HCT116 (cell line): ENCODE measurements around the gene RPS15A.

Experiments used
- CBX3 ChIP-seq: IDR thresholded peaks from 2 replicates; pipeline ENCODE4 v1.6.1; 2012; ENCODE audit warnings: low read depth
- FOSL1 ChIP-seq: IDR thresholded peaks from 2 replicates; pipeline ENCODE4 v1.6.1; 2012; ENCODE audit warnings: low read depth
- POLR2AphosphoS5 ChIP-seq: IDR thresholded peaks from 2 replicates; pipeline ENCODE4 v1.6.1; 2011; ENCODE audit warnings: mild to moderate bottlenecking, low read depth, low read length, moderate library complexity
- TF ChIP-seq, protein P1 (sequence below), 3 experiments: fragments of 200-600 bp in 1 of 3; sonication (generic) in 1 of 3; IDR thresholded peaks in 2 of 3; conservative IDR thresholded peaks in 1 of 3; 2 replicates each; pipeline ENCODE4 v1.5.1; 2012 to 2017; ENCODE audit warnings: low read depth in 2 of 3, low read length in 2 of 3, antibody characterized with exemption in 1 of 3, borderline replicate concordance in 1 of 3, control low read depth in 1 of 3, mild to moderate bottlenecking in 1 of 3, mixed read lengths in 1 of 3, mixed run types in 1 of 3, moderate library complexity in 1 of 3; ENCODE audit not compliant: insufficient read depth in 1 of 3

DNA sequence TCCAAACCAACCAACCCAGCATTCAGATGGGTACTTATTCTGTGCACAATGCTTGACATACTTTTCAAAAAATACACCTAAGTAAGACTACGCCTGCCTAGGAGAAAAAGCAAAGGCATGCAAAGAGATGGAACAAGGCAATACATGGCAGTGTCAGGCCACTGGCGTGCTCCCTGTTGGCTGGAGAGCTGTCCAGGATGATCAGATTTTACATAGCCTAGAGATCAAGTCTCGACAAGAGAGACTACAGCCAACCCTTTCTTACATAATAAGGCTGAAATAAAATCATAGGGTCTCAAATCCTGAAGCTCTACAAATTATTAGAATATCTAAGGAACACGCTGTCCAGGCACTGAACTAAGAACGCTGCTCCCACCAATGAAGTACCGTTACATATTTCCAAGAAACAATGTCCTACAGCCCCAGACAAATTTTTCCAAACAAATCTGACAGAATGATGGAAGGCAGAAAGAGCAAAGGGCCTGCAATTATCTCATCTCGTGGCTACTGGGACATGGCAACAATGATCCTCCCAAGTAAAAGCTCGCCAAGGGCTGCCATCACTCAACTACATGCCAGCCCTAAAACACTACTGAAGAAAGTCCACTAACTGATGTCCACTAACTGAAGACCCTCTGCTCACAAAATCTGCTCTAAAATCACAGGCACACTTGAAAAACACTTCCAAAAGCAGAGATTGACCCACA is 5.1 kb downstream of the RPS15A start:
- TF ChIP-seq, protein P1, sequence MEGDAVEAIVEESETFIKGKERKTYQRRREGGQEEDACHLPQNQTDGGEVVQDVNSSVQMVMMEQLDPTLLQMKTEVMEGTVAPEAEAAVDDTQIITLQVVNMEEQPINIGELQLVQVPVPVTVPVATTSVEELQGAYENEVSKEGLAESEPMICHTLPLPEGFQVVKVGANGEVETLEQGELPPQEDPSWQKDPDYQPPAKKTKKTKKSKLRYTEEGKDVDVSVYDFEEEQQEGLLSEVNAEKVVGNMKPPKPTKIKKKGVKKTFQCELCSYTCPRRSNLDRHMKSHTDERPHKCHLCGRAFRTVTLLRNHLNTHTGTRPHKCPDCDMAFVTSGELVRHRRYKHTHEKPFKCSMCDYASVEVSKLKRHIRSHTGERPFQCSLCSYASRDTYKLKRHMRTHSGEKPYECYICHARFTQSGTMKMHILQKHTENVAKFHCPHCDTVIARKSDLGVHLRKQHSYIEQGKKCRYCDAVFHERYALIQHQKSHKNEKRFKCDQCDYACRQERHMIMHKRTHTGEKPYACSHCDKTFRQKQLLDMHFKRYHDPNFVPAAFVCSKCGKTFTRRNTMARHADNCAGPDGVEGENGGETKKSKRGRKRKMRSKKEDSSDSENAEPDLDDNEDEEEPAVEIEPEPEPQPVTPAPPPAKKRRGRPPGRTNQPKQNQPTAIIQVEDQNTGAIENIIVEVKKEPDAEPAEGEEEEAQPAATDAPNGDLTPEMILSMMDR (IDR thresholded peaks at IDR 0.05 in 2 of 3, conservative IDR thresholded peaks at IDR 0.05 in 1 of 3; ENCODE audit: borderline replicate concordance in 1 of 3, insufficient read depth in 1 of 3, low read depth in 2 of 3, low read length in 2 of 3) = no peak
- TF ChIP-seq POLR2AphosphoS5 (no peak), CBX3 (no peak), FOSL1 (no peak)
